Measurements from ENCODE around the gene GINM1.

Gene GINM1

GRCh38 chr6:149565527-149566409 is at the start of gene GINM1:
Gene GINM1, plus strand, starts transcription at chr6:149566375. Its CDS starts 40 bp downstream, at chr6:149566415.
- DNase-seq (ENCODE audit: low read depth in 2 of 2, low spot score in 1 of 2) = peak; percentile 86 to 92

GRCh38 chr6:149529650-149530049 is 36.5 kb upstream of the GINM1 start:
- no peak for DNase-seq (ENCODE audit: low read depth in 2 of 2, low spot score in 1 of 2)

GRCh38 chr6:149534742-149535141 is 31.4 kb upstream of the GINM1 start:
- DNase-seq (ENCODE audit: low read depth in 2 of 2, low spot score in 1 of 2) = no peak

- DNase-seq (ENCODE audit: low read depth in 2 of 2, low spot score in 1 of 2) = no peak
These were observed 25.0 kb upstream of the GINM1 start for GRCh38 chr6:149541139-149541538.

GRCh38 chr6:149544646-149545257 is 21.4 kb upstream of the GINM1 start:
- no peak for DNase-seq (ENCODE audit: low read depth in 2 of 2, low spot score in 1 of 2)

GRCh38 chr6:149545258-149545753 is 20.9 kb upstream of the GINM1 start:
- DNase-seq (ENCODE audit: low read depth in 2 of 2, low spot score in 1 of 2) = peak; percentile 30 to 42

- DNase-seq (ENCODE audit: low read depth in 2 of 2, low spot score in 1 of 2) = peak; percentile 92 to 96
These were observed 20.3 kb upstream of the GINM1 start, which contains the start of gene PPIL4 for GRCh38 chr6:149545754-149546471. Gene PPIL4, minus strand, starts transcription at chr6:149546043. Its CDS starts 38 bp downstream, at chr6:149546005.

GRCh38 chr6:149551920-149552319 is 14.3 kb upstream of the GINM1 start:
- no peak for DNase-seq (ENCODE audit: low read depth in 2 of 2, low spot score in 1 of 2)

- DNase-seq (ENCODE audit: low read depth in 2 of 2, low spot score in 1 of 2) = no peak
These were observed 8.1 kb upstream of the GINM1 start for GRCh38 chr6:149558029-149558428.

GRCh38 chr6:149559389-149559788 is 6.8 kb upstream of the GINM1 start:
- DNase-seq (ENCODE audit: low read depth in 2 of 2, low spot score in 1 of 2) = no peak

- DNase-seq (ENCODE audit: low read depth in 2 of 2, low spot score in 1 of 2) = no peak
These were observed 5.4 kb upstream of the GINM1 start for GRCh38 chr6:149560736-149561135.

GRCh38 chr6:149563203-149563927 is 2.8 kb upstream of the GINM1 start:
- DNase-seq (ENCODE audit: low read depth in 2 of 2, low spot score in 1 of 2) = no peak

- no peak for DNase-seq (ENCODE audit: low read depth in 2 of 2, low spot score in 1 of 2)
These were observed 2.2 kb upstream of the GINM1 start for GRCh38 chr6:149563928-149564325.

- DNase-seq (ENCODE audit: low read depth in 2 of 2, low spot score in 1 of 2) = peak in 1 of 2 donors; percentile 24
These were observed 427 bp downstream of the GINM1 start for GRCh38 chr6:149566410-149567193.

- no peak for DNase-seq (ENCODE audit: low read depth in 2 of 2, low spot score in 1 of 2)
These were observed 1.0 kb downstream of the GINM1 start for GRCh38 chr6:149567194-149567586.

- DNase-seq (ENCODE audit: low read depth in 2 of 2, low spot score in 1 of 2) = no peak
These were observed 1.9 kb downstream of the GINM1 start for GRCh38 chr6:149567945-149568585.

GRCh38 chr6:149580880-149581279 is 14.7 kb downstream of the GINM1 start:
- DNase-seq (ENCODE audit: low read depth in 2 of 2, low spot score in 1 of 2) = no peak

- DNase-seq (ENCODE audit: low read depth in 2 of 2, low spot score in 1 of 2) = no peak
These were observed 15.2 kb downstream of the GINM1 start for GRCh38 chr6:149581349-149581748.

- DNase-seq (ENCODE audit: low read depth in 2 of 2, low spot score in 1 of 2) = no peak
These were observed 20.0 kb downstream of the GINM1 start for GRCh38 chr6:149586149-149586548.

GRCh38 chr6:149592983-149593382 is 26.8 kb downstream of the GINM1 start:
- no peak for DNase-seq (ENCODE audit: low read depth in 2 of 2, low spot score in 1 of 2)

All from stimulated activated CD8-positive, alpha-beta memory T cell treated with anti-CD3 and anti-CD28 coated beads, Interleukin-4, amount 100 ng/mL, for 1 hour (primary cell).